Measurements from ENCODE around the gene CHP2.
"Not testable (repeated sequence)": the region's sequence is repeated elsewhere in the genome, so short reads cannot be mapped to it uniquely, and the experiment has no call there.

CHP2 gene

GRCh38 chr16:23754594-23755483, at the start of gene CHP2:
Gene CHP2 (plus strand): TSS chr16:23755026. CDS start chr16:23755050, 24 bp downstream.
- DNase-seq = no peak

DNA sequence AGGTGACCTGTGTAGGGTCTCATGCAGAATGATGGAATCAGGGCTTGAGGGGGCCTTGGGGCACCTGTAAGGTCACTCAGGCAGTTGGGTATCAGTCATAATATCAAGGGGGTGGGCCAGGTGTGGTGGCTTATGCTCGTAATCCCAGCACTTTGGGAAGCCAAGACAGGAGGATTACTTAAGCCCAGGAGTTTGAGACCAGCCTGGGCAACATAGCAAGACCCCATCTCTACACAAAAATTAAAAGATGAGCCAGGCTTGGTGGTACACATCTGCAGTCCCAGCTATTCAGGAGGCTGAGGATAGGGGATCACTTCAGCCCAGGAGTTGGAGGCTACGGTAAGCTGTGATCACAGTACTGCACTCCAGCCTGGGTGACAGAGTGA, 49.3 kb upstream of the CHP2 start:
- no peak for DNase-seq

GRCh38 chr16:23706439-23706838, 48.4 kb upstream of the CHP2 start:
- no peak for DNase-seq

DNA sequence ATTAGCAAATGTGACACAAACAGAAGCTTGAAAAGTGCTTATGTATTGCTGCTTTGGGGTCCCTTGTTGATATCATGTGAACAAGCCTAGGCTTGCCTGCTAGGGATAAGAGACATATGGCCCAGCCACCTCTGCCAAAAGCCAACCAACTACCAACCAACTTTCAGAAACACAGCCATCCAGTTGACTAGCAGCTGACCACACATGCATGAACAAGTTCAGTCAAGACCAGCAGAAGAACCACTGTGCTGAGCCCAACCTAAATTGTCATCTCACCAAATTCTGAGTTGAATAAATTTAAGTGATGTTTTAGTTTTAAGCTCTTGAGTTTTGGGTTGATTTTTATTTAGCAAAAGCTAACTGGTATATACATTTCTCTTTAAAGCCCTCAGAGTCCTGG, 45.3 kb upstream of the CHP2 start:
- DNase-seq = no peak

DNA sequence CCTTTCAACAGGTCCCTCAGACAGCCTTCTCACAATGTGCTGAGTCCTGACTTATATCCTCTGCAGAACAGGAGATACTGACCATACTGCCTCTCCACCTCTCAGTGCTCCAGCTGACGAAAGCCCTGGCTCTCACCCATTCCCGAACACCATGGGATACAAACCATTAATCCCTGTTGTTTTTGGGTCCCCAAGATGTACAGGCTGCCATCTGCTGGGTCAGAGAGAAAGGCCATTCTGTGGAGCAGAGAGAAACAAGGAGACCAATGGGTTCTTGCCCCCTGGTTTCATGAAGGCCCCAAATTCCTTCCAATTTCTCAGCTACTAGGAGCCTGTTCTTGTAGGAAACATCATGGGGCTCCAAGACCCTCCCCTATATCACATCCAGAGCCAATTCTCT, 44.8 kb upstream of the CHP2 start:
- no peak for DNase-seq

GRCh38 chr16:23710504-23710903, 44.3 kb upstream of the CHP2 start:
- DNase-seq = no peak

- DNase-seq = no peak
These were observed 43.0 kb upstream of the CHP2 start for GRCh38 chr16:23711785-23712184.

GRCh38 chr16:23712976-23713375, 41.9 kb upstream of the CHP2 start, which contains the start of gene ERN2:
Gene ERN2 (minus strand): TSS chr16:23713222. CDS start chr16:23713187, 35 bp downstream.
- no peak for DNase-seq

GRCh38 chr16:23716484-23716883, 38.3 kb upstream of the CHP2 start:
- DNase-seq = no peak

DNA sequence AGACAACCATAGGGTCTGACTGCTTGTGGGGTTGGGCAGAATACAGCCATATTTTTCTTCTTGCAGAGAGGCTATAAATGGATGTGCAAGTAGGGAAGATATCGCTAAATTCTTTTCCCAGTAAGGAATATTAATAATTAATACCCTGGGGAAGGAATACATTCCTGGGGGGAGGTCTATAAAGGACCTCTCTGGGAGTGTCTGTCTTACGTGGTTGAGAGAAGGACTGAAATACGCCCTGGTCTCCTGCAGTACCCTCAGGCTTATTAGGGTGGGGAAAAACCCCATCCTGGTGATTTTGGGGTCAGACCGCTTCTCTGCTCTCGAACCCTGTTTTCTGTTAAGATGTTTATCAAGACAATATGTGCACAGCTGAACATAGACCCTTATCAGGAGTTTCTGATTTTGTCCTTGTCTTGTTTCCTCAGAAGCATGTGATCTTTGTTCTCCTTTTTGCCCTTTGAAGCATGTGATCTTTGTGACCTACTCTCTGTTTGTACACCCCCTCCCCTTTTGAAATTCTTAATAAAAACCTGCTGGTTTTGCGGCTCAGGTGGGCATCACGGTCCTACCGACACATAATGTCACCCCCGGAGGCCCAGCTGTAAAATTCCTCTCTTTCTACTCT, 32.1 kb upstream of the CHP2 start:
- DNase-seq = not testable (repeated sequence)

- DNase-seq = no peak
These were observed 30.6 kb upstream of the CHP2 start for GRCh38 chr16:23724096-23724784.

DNA sequence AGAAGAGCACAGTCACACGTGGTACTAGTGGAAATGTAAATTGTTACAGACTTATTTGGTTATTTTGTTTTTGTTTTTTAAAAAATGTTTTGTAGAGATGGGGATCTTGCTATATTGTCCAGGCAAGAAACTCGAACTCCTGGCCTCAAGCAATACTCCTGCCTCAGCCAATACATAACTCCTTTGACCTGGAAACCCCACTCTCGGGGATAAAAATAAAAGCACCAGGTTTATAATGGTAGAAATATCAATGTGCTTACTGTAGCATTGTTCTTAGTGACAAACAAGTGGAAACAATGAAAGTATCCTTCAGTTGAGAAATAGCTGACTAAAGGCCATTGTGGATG, 30.1 kb upstream of the CHP2 start:
- no peak for DNase-seq

DNA sequence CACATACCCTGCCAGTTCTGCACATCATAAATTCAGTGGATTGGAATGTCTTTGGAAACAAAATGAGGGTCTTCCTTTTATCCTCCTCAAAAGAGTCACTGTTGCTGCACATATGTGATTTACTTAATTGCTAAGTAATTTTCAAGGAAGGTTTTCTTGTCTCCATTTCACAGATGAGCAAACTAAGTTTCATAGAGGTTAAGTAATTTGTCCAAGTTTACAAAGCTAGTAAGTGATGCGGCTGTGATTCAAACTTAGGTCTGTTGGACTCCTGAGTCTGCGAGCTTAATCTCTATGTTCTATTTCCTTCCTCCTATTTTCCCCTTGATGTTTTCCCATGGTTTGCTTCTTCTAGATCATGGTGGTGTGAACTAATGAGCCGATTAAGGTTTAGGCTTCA, 28.1 kb upstream of the CHP2 start:
- DNase-seq = no peak

- no peak for DNase-seq
These were observed 26.7 kb upstream of the CHP2 start for GRCh38 chr16:23728112-23728477.

DNA sequence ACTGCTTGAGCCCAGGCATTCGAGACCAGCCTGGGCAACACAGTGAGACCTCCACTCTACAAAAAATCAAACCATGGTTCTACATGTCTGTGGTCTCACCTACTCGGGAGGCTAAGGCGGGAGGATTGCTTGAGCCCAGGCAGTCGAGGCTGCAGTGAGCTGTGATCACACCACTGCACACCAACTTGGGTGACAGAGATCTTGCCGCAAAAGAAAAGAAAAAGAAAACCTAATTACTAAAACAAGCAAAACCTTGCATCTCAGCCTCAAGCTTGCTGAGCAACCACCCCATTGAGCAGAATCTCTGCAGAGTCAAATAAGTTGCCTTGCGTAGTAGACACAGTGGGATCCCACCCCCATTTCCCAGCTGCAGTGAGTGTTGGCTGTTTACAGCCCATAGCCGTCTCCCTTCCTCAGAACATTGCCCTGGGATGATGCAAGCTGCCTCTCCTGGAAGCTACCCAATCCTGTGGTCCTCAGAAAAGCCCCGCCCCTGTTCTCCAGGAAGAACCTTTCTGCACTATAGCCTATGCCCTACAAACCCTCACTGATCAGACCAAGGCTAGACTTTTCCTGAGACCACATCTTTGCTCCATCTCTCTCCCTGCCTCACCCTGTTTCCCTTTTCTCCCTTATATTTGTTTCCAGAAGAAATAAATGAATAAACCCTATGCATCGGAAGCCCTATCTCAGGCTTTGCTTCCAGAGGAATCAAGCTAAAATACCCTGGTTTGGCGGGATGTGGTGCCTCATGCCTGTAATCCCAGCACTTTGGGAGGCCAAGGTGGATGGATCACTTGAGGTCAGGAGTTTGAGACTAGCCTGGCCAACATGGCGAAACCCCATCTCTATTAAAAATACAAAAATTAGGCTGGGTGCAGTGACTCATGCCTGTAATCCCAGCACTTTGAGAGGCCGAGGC, 25.1 kb upstream of the CHP2 start:
- no peak for DNase-seq

GRCh38 chr16:23734176-23734893, 20.5 kb upstream of the CHP2 start:
- no peak for DNase-seq

- DNase-seq = not testable (repeated sequence)
These were observed 17.3 kb upstream of the CHP2 start for GRCh38 chr16:23737423-23738028.

DNA sequence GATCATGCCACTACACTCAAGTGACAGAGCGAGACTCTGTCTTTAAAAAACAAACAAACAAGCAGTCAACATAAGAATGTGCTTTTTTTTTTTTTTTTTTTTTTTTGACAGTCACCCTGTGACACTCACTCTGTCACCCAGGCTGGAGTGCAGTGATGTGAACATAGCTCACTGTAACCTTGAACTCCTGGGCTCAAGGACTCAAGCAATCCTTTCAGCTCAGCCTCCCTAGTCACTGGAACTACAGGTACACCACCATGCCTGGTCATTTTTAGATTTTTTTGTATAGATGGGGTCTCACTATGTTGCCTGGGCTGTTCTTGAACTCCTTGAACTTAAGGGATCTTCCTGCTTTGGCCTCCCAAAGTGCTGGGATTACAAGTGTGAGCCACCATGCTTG, 15.3 kb upstream of the CHP2 start:
- DNase-seq = no peak

DNA sequence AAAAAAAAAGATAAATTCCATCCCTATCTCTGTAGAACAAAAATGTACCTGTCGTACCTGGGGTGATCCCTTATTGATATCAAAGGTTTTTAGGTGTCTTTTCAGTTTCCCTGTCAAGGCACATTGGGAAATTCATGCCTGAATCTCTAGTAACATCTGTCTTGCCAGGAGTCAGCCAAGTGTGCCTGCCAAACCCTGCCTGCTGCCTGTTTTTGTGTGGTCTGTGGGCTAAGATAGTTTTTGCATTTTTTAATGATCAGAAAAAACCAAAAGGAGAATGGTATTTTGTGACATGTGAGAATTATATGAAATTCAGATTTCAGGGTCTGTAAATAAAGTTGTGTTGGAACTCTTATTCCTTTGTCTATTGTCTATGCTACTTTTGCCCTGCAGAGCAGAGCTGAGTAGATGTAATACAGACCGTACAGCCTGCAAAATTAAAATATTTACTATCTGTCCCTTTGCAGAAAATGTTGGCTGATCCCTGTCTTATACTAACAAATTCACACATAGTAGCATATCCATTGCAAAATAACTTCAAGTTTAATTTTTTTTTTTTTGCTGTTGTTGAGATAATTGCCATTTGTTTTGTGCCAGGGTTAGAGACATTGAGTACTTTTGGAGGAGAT, 13.0 kb upstream of the CHP2 start:
- no peak for DNase-seq

DNA sequence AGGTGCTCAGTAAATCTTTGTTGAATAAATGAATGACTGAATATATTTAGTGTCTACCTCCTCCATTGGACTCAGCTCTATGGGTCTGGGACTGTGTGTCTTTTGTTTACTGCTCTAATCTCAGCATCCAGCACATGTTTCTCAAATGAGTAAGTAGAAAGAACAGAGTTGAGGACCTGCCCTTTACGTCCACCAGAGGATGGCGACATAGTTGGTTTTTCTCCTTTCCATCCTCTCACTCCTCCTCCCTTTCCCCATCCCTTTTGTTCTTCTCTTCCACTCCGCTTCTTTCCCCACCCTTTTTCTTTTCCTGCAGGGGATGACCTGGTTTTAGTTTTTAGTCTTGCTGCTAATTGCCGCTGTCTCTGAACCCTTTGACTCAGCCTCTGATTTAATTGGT, 12.1 kb upstream of the CHP2 start:
- no peak for DNase-seq

DNA sequence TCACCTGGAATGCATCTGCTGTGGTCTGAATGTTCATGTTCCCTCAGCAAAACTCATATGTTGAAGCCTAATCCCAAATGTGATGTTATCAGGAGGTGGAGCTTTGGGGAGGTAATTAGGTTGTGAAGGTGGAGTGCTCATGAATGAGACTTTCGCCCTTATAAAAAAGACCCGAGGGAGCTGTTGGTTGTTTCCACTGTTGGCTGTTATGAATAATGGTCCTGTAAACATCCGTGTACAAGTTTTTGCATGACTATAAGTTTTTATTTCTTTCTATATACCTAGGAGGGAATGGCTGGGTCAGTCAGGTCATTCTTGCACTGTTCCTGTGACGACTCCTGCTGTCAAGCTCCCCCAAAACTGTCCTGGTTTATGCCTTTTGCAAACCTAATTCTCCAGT, 9.6 kb upstream of the CHP2 start:
- no peak for DNase-seq

All from activated naive CD4-positive, alpha-beta T cell treated with Interleukin-2 at 50 U/mL for 16 hours (primary cell).